IMR-90 (cell line): ENCODE results near the gene TOX3. TPM values are rescaled to one million over a fixed set of nuclear protein-coding genes. Genes with fewer than 3 reads are reported as not detected.

Experiments
- ATAC-seq: fragments of 200-7000 bp; cut with Tn5 transposase; 2 replicates; pipeline ENCODE4 v1.9.1; 2020; ENCODE audit warnings: low read depth, mild to moderate bottlenecking, moderate library complexity
- BruUV-seq: library from RNA; stranded (reverse); fragments of 400-500 nt; replicated peaks from 2 replicates; lab custom pipeline; 2021; lab: Mats Ljungman, UMichigan
- CTCF ChIA-PET: fragments of 300-600 bp; formaldehyde crosslinking; extraction: SDS; loops from one replicate; lab custom pipeline; 2021; ENCODE audit warnings: antibody characterized with exemption; lab: Yijun Ruan, JAX
- POLR2A ChIA-PET: fragments of 300-600 bp; sonication (Branson Sonifier 250); formaldehyde crosslinking; loops from one replicate; lab custom pipeline; 2022; ENCODE audit warnings: antibody characterized with exemption; ENCODE audit not compliant: unreplicated experiment; lab: Charles Lee
- DNase-seq: peaks from one replicate; pipeline ENCODE4 v3.0.0; 2013
- H2AFZ ChIP-seq: replicated peaks from 2 replicates; pipeline ENCODE3; 2013; ENCODE audit warnings: low read length, mild to moderate bottlenecking; ENCODE audit not compliant: poor library complexity
- H2AK5ac ChIP-seq: 2 replicates; pipeline ENCODE4 v1.6.1; 2013; ENCODE audit warnings: low read depth, low read length, inconsistent platforms
- H2AK9ac ChIP-seq: replicated peaks from 2 replicates; pipeline ENCODE3; 2013; ENCODE audit warnings: mild to moderate bottlenecking, low read depth, low read length, moderate library complexity; ENCODE audit not compliant: poor library complexity
- H2BK120ac ChIP-seq: 2 replicates; pipeline ENCODE4 v1.6.1; 2013; ENCODE audit warnings: low read depth, low read length, inconsistent platforms
- H2BK15ac ChIP-seq: 3 replicates; pipeline ENCODE4 v1.6.1; 2013; ENCODE audit warnings: low read depth, low read length, inconsistent platforms
- H2BK20ac ChIP-seq: 2 replicates; pipeline ENCODE4 v1.6.1; 2013; ENCODE audit warnings: low read depth, mild to moderate bottlenecking, inconsistent platforms, low read length, moderate library complexity
- H2BK5ac ChIP-seq: 2 replicates; pipeline ENCODE4 v1.6.1; 2013; ENCODE audit warnings: mild to moderate bottlenecking, low read depth, low read length, inconsistent platforms; ENCODE audit not compliant: poor library complexity, severe bottlenecking
- H3K14ac ChIP-seq: replicated peaks from 2 replicates; pipeline ENCODE4 v1.6.1; 2013; ENCODE audit warnings: low read depth, low read length, inconsistent platforms
- H3K18ac ChIP-seq: 2 replicates; pipeline ENCODE4 v1.6.1; 2013; ENCODE audit warnings: low read depth, low read length, control low read depth
- H3K23ac ChIP-seq: 2 replicates; pipeline ENCODE4 v1.6.1; 2013; ENCODE audit warnings: low read depth, low read length, inconsistent platforms
- H3K27ac ChIP-seq: 2 replicates; pipeline ENCODE4 v1.5.1; 2013; ENCODE audit warnings: mild to moderate bottlenecking, control low read depth, low read length; ENCODE audit not compliant: insufficient read depth
- H3K27me3 ChIP-seq: 2 replicates; pipeline ENCODE4 v1.6.1; 2013; ENCODE audit warnings: low read length; ENCODE audit not compliant: control insufficient read depth, insufficient read depth
- H3K36me3 ChIP-seq: 2 replicates; pipeline ENCODE4 v1.6.1; 2013; ENCODE audit warnings: low read length, mixed read lengths; ENCODE audit not compliant: control insufficient read depth, insufficient read depth
- H3K4ac ChIP-seq: 2 replicates; pipeline ENCODE4 v1.6.1; 2013; ENCODE audit warnings: low read depth, low read length, inconsistent platforms
- H3K4me1 ChIP-seq: 2 replicates; pipeline ENCODE4 v1.6.1; 2013; ENCODE audit warnings: low read length, mixed read lengths; ENCODE audit not compliant: control insufficient read depth, insufficient read depth
- H3K4me2 ChIP-seq: 2 replicates; pipeline ENCODE4 v1.6.1; 2013; ENCODE audit warnings: low read depth, mild to moderate bottlenecking, control low read depth, low read length, moderate library complexity
- H3K4me3 ChIP-seq: 2 replicates; pipeline ENCODE4 v1.5.1; 2013; ENCODE audit warnings: low read depth, mild to moderate bottlenecking, control low read depth, low read length, moderate library complexity; ENCODE audit not compliant: insufficient read depth
- H3K56ac ChIP-seq: 2 replicates; pipeline ENCODE4 v1.6.1; 2013; ENCODE audit warnings: low read length, inconsistent platforms; ENCODE audit not compliant: insufficient read depth; ENCODE audit errors: extremely low read depth
- H3K79me1 ChIP-seq, 2 experiments: 2 replicates each; pipeline ENCODE4 v1.6.1; 2013; ENCODE audit warnings: low read length in 2 of 2, inconsistent platforms in 1 of 2, low read depth in 1 of 2
- H3K9ac ChIP-seq: 2 replicates; pipeline ENCODE4 v1.6.1; 2013; ENCODE audit warnings: low read depth, low read length, control low read depth
- H3K9me1 ChIP-seq: 2 replicates; pipeline ENCODE4 v1.6.1; 2013; ENCODE audit warnings: low read length, inconsistent platforms; ENCODE audit not compliant: insufficient read depth
- H3K9me3 ChIP-seq: 2 replicates; pipeline ENCODE4 v1.6.1; 2013; ENCODE audit warnings: low read length; ENCODE audit not compliant: control insufficient read depth, insufficient read depth
- H4K20me1 ChIP-seq: 2 replicates; pipeline ENCODE4 v1.6.1; 2013; ENCODE audit warnings: low read length, inconsistent platforms; ENCODE audit not compliant: insufficient read depth
- H4K5ac ChIP-seq: 2 replicates; pipeline ENCODE4 v1.6.1; 2013; ENCODE audit warnings: mild to moderate bottlenecking, low read depth, low read length, control low read depth
- H4K8ac ChIP-seq, 2 experiments: 2 replicates each; pipeline ENCODE4 v1.6.1; 2013; ENCODE audit warnings: low read depth in 2 of 2, low read length in 2 of 2, control low read depth in 1 of 2, inconsistent platforms in 1 of 2
- H4K91ac ChIP-seq: 2 replicates; pipeline ENCODE4 v1.6.1; 2013; ENCODE audit warnings: low read depth, low read length, inconsistent platforms; ENCODE audit not compliant: insufficient read depth
- BHLHE40 ChIP-seq: fragments of 150-350 bp; IDR thresholded peaks from 2 replicates; pipeline ENCODE4 v1.6.1; 2016; ENCODE audit warnings: mild to moderate bottlenecking, low read depth, low read length
- CEBPB ChIP-seq: IDR thresholded peaks from 2 replicates; pipeline ENCODE4 v1.6.1; 2012; ENCODE audit warnings: low read depth, low read length, improper control_type of control experiment
- CTCF ChIP-seq: conservative IDR thresholded peaks from 2 replicates; pipeline ENCODE4 v1.5.1; 2012; ENCODE audit warnings: mild to moderate bottlenecking, low read depth, low read length, improper control_type of control experiment
- MAFK ChIP-seq: IDR thresholded peaks from 2 replicates; pipeline ENCODE4 v1.6.1; 2012; ENCODE audit warnings: low read depth, low read length, improper control_type of control experiment
- MAZ ChIP-seq: IDR thresholded peaks from 2 replicates; pipeline ENCODE4 v1.6.1; 2012; ENCODE audit warnings: low read depth, mild to moderate bottlenecking, low read length, improper control_type of control experiment, moderate library complexity, borderline replicate concordance
- MXI1 ChIP-seq: IDR thresholded peaks from 2 replicates; pipeline ENCODE4 v1.6.1; 2012; ENCODE audit warnings: low read depth, mild to moderate bottlenecking, low read length, moderate library complexity, borderline replicate concordance
- NFE2L2 ChIP-seq: fragments of 150-350 bp; IDR thresholded peaks from 2 replicates; pipeline ENCODE4 v1.6.1; 2016; ENCODE audit warnings: low read depth, mild to moderate bottlenecking, low read length
- POLR2A ChIP-seq: IDR thresholded peaks from 2 replicates; pipeline ENCODE4 v1.6.1; 2012; ENCODE audit warnings: mild to moderate bottlenecking, low read depth, low read length
- RCOR1 ChIP-seq: IDR thresholded peaks from 2 replicates; pipeline ENCODE4 v1.6.1; 2012; ENCODE audit warnings: mild to moderate bottlenecking, low read length, improper control_type of control experiment; ENCODE audit not compliant: insufficient replicate concordance
- USF2 ChIP-seq: fragments of 150-350 bp; IDR thresholded peaks from 2 replicates; pipeline ENCODE4 v1.6.1; 2017; ENCODE audit warnings: mild to moderate bottlenecking, antibody characterized with exemption, low read length, low read depth
- whole genome bisulfite sequencing, 2 experiments: methylation state at CpG; one replicate each; pipeline versions ENCODE4 v1.1.5 to v1.1.7; 2013; ENCODE audit warnings: missing lambda C conversion rate in 2 of 2; ENCODE audit not compliant: insufficient read length in 1 of 2; ENCODE audit errors: extremely low coverage in 2 of 2; 5-methylcytosine and 5-hydroxymethylcytosine counted together
- dilution Hi-C: fragments of 300-500 bp; cut with HindIII; formaldehyde crosslinking; loops from one replicate; pipeline ENCODE4 v1.14.3; 2018; ENCODE audit warnings: low sequenced_read_pairs; ENCODE audit not compliant: unreplicated experiment
- in situ Hi-C: fragments of 300-500 bp; cut with MboI; formaldehyde crosslinking; loops from 3 replicates; pipeline ENCODE4 v1.14.3; 2019; ENCODE audit warnings: low sequenced_read_pairs, inconsistent platforms, mixed read lengths
- intact Hi-C: fragments of 100-400 bp; cut with micrococcal nuclease; formaldehyde crosslinking; loops from 2 replicates; pipeline ENCODE4 v1.10.0; 2022
- polyA plus RNA-seq, 3 experiments: library from polyadenylated mRNA; depleted of rRNA; stranded (reverse); fragments of >200 nt; gene quantifications; 2 replicates each; pipeline ENCODE4 v1.2.3, GENCODE V29; 2012; ENCODE audit warnings: low replicate concordance in 1 of 3
- total RNA-seq: library from RNA; depleted of rRNA; stranded (reverse); fragments of >200 nt; gene quantifications from 2 replicates; pipeline ENCODE4 v1.2.3, GENCODE V29; 2012

Gene TOX3
- total and polyA plus RNA-seq, 2 of the 4 experiments (the other 2 are of a cell fraction): not detected

- dilution Hi-C loops (no loop called here), intact Hi-C loops (no loop called here), in situ Hi-C loops (no loop called here)
- no peak overlapping the region for H2BK20ac ChIP-seq
- no peaks in the 10 kb centered on the region for H3K36me3 ChIP-seq
- no peaks in the 10 kb centered on the region for H3K9me1 ChIP-seq
- WGBS, 2 experiments: 13% methylated on average over 1 of the region's 3 CpGs; no CpG with 5 or more reads in 1 of the 2 experiments
- no peaks in the 10 kb centered on the region for H4K20me1 ChIP-seq
- H2BK5ac ChIP-seq: no peak overlapping the region
- no peak overlapping the region for H3K9ac ChIP-seq
- no peak overlapping the region for H4K91ac ChIP-seq
- no peak overlapping the region for H3K14ac ChIP-seq
- no peaks in the 10 kb centered on the region for H3K9me3 ChIP-seq
- H2BK120ac ChIP-seq: no peak overlapping the region
- H2AFZ ChIP-seq: no peak overlapping the region
- ATAC-seq: no peak
- no peaks in the 10 kb centered on the region for H3K4me1 ChIP-seq
- ChIA-PET CTCF (no interaction called here), POLR2A (no interaction called here)
- no peaks in the 10 kb centered on the region for H3K27me3 ChIP-seq
- no peak overlapping the region for H4K5ac ChIP-seq
- no peak overlapping the region for H3K4ac ChIP-seq
- no peak overlapping the region for H2AK5ac ChIP-seq
- no peak overlapping the region for H3K56ac ChIP-seq
- H3K4me2 ChIP-seq: no peak overlapping the region
- no peak for DNase-seq
- H3K79me1 ChIP-seq: no peaks in the 10 kb centered on the region
- H2AK9ac ChIP-seq: no peak overlapping the region
- no peak overlapping the region for H3K27ac ChIP-seq
- no peak overlapping the region for H2BK15ac ChIP-seq
- H4K8ac ChIP-seq: no peak overlapping the region
- no peak overlapping the region for H3K23ac ChIP-seq
- no peak overlapping the region for H3K4me3 ChIP-seq
- BruUV-seq: no TSS peak
- TF ChIP-seq MAFK: no peak
- no peak for TF ChIP-seq MXI1
- no peak for TF ChIP-seq USF2
- no peak for TF ChIP-seq MAZ
- TF ChIP-seq RCOR1: no peak
- TF ChIP-seq BHLHE40: no peak
- no peak for TF ChIP-seq CTCF
- TF ChIP-seq POLR2A: no peak
- no peak for TF ChIP-seq CEBPB
- TF ChIP-seq NFE2L2: no peak
- H3K18ac ChIP-seq: no peak overlapping the region
Observed at GRCh38 chr16:52537516-52537915, 9.4 kb downstream of the TOX3 start.
